Hepatic stellate cell (primary cell): ENCODE data around the gene RALGDS.
"Not testable (repeated sequence)": the region's sequence is repeated elsewhere in the genome, so short reads cannot be mapped to it uniquely, and the experiment has no call there.

Source experiments
- DNase-seq: peaks from one replicate; pipeline ENCODE4 v3.0.0; 2011; ENCODE audit warnings: low spot score

RALGDS gene

DNA sequence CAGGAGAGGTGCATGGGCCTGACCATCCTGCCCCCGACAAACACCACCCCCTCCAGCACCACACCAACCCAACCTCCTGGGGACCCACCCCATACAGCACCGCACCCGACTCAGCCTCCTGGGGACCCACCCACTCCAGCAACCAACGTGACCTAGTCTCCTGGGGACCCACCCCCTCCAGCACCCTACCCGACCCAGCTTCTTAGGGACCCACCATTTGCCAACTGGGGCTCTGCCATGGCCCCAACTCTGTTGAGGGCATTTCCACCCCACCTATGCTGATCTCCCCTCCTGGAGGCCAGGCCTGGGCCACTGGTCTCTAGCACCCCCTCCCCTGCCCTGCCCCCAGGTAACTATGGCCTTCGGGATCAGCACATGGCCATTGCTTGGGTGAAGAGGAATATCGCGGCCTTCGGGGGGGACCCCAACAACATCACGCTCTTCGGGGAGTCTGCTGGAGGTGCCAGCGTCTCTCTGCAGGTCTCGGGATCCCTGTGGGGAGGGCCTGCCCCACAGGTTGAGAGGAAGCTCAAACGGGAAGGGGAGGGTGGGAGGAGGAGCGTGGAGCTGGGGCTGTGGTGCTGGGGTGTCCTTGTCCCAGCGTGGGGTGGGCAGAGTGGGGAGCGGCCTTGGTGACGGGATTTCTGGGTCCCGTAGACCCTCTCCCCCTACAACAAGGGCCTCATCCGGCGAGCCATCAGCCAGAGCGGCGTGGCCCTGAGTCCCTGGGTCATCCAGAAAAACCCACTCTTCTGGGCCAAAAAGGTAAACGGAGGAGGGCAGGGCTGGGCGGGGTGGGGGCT is 54.7 kb downstream of the RALGDS start:
- no peak for DNase-seq

DNA sequence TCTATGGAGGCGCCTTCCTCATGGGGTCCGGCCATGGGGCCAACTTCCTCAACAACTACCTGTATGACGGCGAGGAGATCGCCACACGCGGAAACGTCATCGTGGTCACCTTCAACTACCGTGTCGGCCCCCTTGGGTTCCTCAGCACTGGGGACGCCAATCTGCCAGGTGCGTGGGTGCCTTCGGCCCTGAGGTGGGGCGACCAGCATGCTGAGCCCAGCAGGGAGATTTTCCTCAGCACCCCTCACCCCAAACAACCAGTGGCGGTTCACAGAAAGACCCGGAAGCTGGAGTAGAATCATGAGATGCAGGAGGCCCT is 56.0 kb downstream of the RALGDS start:
- no peak for DNase-seq

DNA sequence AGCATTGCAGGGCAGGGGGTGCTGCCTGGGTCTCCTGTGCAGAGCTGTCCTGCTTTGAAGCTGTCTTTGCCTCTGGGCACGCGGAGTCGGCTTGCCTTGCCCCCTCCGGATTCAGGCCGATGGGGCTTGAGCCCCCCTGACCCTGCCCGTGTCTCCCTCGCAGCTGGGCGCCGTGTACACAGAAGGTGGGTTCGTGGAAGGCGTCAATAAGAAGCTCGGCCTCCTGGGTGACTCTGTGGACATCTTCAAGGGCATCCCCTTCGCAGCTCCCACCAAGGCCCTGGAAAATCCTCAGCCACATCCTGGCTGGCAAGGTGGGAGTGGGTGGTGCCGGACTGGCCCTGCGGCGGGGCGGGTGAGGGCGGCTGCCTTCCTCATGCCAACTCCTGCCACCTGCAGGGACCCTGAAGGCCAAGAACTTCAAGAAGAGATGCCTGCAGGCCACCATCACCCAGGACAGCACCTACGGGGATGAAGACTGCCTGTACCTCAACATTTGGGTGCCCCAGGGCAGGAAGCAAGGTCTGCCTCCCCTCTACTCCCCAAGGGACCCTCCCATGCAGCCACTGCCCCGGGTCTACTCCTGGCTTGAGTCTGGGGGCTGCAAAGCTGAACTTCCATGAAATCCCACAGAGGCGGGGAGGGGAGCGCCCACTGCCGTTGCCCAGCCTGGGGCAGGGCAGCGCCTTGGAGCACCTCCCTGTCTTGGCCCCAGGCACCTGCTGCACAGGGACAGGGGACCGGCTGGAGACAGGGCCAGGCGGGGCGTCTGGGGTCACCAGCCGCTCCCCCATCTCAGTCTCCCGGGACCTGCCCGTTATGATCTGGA is 56.6 kb downstream of the RALGDS start:
- no peak for DNase-seq

DNA sequence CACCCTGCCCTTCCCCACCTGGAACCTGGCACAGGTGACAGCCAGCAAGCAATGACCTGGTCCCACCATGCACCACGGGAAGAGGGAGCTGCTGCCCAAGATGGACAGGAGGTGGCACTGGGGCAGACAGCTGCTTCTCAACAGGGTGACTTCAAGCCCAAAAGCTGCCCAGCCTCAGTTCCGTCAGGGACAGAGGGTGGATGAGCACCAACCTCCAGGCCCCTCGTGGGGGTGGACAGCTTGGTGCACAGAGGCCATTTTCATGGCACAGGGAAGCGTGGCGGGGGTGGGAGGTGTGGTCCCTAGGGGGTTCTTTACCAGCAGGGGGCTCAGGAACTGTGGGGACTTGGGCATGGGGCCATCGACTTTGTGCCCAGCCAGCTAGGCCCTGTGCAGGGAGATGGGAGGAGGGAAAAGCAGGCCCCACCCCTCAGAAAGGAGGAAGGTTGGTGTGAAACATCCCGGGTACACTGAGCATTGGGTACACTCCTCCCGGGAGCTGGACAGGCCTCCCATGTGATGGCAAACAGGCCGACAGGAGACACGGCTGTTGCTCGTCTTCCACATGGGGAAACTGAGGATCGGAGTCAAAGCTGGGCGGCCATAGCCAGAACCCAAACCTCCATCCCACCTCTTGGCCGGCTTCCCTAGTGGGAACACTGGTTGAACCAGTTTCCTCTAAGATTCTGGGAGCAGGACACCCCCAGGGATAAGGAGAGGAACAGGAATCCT is 57.4 kb downstream of the RALGDS start:
- DNase-seq = no peak

DNA sequence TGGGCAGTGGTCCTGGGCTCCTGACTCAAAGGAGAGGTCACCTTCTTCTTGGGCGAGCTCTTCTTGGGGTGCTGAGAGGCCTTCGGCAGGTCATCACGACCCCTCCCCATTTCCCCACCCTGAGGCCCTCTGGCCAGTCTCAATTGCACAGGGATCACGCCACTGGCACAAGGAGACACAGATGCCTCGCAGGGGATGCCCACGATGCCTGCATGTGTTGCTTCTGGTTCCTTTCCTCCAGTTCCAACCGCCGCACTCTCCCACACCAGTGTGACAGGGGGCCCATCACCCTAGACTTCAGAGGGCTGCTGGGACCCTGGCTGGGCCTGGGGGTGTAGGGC is 57.9 kb downstream of the RALGDS start:
- no peak for DNase-seq

DNA sequence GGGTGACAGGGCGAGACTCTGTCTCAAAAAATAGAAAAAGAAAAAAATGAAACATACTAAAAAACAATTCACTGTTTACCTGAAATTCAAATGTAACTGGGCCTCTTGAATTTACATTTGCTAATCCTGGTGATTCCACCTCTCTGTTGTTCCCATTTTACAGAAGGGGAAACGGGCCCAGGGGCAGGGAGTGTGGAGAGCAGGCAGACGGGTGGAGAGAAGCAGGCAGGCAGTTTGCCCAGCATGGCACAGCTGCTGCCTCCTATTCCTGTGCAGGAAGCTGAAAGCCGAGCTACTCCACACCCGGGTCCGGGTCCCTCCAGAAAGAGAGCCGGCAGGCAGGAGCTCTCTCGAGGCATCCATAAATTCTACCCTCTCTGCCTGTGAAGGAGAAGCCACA is 58.5 kb downstream of the RALGDS start:
- DNase-seq = not testable (repeated sequence)

DNA sequence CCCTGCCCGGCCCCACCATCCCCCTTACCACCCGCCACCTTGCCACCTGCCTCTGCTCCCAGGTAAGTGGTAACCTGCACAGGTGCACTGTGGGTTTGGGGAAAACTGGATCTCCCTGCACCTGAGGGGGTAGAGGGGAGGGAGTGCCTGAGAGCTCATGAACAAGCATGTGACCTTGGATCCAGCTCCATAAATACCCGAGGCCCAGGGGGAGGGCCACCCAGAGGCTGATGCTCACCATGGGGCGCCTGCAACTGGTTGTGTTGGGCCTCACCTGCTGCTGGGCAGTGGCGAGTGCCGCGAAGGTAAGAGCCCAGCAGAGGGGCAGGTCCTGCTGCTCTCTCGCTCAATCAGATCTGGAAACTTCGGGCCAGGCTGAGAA is 59.3 kb downstream of the RALGDS start, which contains the start of gene CEL:
CEL (plus strand) TSS at position 218 of the 382 bp plus-strand sequence; CDS start at position 240, 22 bp downstream.
- DNase-seq = not testable (repeated sequence)

DNA sequence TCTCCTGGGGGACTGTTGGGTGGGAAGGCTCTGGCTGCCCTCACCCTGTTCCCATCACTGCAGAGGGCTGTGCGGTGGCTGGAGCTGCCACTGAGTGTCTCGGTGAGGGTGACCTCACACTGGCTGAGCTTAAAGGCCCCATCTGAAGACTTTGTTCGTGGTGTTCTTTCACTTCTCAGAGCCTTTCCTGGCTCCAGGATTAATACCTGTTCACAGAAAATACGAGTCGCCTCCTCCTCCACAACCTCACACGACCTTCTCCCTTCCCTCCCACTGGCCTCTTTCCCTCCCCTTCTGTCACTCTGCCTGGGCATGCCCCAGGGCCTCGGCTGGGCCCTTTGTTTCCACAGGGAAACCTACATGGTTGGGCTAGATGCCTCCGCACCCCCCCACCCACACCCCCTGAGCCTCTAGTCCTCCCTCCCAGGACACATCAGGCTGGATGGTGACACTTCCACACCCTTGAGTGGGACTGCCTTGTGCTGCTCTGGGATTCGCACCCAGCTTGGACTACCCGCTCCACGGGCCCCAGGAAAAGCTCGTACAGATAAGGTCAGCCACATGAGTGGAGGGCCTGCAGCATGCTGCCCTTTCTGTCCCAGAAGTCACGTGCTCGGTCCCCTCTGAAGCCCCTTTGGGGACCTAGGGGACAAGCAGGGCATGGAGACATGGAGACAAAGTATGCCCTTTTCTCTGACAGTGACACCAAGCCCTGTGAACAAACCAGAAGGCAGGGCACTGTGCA is 59.8 kb downstream of the RALGDS start:
- not testable (repeated sequence) for DNase-seq

DNA sequence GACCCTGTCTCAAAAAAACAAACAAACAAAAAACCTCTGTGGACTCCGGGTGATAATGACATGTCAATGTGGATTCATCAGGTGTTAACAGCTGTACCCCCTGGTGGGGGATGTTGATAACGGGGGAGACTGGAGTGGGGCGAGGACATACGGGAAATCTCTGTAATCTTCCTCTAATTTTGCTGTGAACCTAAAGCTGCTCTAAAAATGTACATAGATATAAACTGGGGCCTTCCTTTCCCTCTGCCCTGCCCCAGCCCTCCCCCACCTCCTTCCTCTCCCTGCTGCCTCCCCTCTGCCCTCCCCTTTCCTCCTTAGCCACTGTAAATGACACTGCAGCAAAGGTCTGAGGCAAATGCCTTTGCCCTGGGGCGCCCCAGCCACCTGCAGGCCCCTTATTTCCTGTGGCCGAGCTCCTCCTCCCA is 60.6 kb downstream of the RALGDS start:
- DNase-seq = no peak

DNA sequence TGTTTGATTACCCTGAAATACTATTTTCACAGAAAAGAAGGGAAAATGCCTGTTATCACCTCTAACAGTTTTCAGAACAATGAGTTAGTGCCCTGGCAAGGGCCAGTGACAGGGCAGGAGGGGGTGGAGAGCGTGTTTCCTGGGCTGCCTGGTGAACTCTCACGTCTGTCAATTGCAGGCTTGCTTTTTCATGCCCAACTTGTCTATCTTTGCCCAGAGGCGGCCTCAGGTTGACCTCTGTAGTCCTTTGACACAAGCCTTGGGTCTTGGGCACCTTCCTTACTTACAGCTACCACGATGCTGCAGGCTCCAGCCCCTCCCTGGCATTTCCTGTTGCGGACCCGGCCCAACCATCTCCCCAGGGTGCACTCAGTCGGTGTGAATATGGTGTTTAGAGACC is 61.4 kb downstream of the RALGDS start:
- DNase-seq = no peak

DNA sequence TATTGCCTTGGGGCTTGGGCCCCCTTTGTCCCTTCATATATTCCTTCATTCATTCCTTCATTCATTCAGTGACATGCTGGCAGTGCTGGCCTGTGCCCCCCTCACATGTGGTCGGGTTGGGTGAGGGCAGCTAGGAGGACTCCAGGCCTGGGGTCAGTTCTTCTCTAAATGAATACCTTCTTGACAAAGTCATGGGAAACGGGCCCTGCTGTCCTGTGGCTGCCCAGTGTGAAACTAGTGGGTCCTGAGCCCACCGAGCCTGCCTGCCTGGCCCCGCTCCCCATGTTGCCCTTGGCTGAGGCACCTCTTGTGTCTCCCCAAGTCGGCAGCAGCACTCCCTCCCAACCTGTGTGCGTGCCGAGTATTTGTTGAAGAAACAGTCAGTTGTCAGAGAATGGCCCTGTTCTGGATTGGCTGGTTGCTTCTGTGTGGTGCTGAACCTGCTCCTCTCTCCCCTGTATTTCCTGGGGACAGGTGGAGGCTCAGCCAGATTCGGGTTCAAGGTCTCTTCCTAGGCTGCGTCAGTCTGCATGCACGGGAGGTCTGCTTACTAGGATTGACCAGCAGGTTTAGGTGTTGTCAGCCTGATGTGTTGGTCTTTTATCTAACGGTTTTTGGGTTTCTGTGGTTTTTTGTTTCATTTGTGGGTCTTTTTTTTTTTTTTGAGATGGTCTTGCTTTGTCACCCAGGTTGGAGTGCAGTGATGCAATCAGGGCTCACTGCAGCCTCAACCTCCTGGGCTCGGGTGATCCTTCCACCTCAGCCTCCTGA is 62.3 kb downstream of the RALGDS start:
- DNase-seq = no peak

DNA sequence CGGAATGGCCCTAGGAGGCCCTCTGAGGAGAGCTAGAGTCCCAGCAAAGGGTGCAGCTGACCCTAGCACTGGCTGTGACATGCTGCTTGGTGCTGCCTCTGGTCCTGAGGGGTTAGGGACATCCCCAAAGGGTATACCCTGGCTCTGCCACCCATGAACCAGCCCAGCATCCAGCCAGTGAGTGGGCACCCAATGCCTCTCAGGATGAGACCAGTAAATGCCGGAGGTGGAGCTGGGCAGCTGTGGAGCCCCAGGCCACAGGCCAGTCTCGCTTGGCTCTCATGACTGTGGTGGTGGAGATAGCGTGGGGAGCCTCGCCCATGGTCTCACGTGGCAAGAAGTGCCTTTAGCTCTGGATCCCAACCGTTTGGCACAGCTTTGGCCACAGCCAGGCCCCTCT is 63.0 kb downstream of the RALGDS start:
- no peak for DNase-seq

DNA sequence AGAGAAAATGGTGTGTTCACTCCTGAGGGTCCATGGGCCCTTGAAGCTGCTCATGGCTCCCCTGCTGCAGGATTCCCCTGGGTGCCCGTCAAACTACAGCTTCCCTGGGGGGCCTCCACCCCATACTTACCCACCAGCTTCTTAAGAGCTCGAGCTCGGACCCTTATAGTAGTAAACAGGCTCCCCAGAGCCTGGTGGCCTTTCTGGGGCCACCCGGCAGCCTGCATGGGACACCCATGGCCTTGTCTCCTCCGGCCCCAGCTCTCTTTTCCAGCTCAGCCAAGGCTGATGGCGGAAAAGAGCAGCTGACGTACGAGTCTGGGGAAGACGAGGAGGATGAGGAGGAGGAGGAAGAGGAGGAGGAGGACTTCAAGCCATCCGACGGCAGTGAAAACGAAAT is 63.5 kb downstream of the RALGDS start:
- no peak for DNase-seq

DNA sequence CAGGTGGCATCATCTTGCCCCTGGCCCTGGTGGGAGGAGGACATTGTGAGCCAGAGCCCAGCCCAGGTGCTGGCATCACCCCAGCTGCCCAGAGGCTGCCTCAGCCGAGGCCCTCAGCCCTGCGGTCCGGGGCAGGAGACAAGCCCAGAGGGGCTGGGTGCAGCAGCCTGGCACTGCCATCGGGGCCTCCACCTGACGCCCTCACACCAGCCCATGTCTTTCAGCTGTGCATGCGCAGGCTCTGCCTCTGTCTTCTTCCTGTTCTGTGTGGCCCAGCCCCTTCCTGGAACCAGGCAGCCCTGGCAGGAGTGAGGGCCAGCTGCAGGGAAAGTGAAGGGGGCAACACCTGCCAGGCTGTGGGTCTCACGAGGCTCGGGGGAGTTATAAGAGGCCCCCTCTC is 64.0 kb downstream of the RALGDS start:
- no peak for DNase-seq

DNA sequence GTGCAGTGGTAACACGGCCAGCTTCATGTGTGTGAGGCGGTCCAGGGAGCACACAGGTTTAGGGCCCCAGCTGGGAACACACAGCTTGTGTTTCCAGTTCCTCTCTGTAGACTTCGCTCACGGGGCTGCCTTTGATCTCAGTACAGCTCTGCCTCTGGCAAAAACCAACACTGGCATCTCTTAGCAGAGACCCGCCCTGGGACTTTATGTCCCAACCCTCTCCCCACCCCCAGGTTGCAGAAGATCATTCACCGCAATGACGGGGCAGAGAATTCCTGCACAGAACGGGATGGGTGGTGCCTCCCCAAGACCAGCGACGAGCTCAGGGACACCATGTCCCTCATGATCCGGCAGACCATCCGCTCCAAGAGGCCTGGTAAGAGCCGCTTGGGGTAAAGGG is 64.5 kb downstream of the RALGDS start:
- DNase-seq = no peak

DNA sequence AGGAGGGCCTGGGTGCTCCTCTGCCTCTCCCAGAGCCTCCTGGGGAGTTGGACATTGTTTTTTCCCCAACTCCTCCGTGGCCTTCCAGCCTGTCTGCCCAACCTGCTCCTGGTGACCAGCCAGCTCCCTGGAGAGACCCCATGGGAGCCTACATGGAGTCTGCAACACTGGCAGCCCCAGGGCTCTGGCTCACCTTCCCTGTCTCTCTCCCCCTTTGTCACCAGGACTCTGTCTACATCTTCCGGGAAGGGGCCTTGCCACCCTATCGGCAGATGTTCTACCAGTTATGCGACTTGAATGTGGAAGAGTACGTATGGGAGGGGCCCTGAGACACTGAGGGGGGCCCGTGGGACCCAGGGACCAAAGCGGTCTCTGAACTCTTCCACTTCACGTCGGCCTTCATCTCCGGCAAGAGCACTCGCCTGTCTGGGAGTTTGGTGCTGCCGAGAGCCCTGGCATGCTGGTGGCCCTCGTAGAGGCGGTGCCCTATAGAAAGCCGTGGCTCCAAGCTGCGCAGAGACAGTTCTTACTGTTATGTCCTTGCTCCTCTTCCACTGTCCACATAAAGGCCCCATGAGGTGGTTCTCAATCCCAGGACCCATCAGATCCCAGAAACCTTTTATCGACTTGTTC is 65.1 kb downstream of the RALGDS start:
- no peak for DNase-seq

DNA sequence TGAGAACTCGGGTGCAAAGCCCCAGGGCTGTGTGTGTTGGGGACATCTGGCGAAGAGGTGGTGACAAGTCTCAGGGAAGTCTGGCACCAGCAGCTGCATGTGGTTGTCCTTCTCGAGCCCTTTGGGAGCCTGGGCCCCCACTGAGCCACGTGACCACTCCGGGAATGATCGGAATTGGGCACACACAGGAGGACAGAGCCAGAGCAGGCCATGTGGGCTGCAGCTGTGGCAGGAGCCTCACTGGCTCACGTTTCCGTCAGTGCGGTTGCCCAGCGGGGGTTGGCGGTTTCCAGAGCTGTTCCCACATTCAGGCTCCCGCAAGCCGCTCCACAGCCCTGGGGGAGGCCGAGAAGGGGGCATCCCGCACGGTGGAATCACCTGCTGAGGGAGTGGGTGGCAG is 66.1 kb downstream of the RALGDS start:
- DNase-seq = peak; percentile 65

DNA sequence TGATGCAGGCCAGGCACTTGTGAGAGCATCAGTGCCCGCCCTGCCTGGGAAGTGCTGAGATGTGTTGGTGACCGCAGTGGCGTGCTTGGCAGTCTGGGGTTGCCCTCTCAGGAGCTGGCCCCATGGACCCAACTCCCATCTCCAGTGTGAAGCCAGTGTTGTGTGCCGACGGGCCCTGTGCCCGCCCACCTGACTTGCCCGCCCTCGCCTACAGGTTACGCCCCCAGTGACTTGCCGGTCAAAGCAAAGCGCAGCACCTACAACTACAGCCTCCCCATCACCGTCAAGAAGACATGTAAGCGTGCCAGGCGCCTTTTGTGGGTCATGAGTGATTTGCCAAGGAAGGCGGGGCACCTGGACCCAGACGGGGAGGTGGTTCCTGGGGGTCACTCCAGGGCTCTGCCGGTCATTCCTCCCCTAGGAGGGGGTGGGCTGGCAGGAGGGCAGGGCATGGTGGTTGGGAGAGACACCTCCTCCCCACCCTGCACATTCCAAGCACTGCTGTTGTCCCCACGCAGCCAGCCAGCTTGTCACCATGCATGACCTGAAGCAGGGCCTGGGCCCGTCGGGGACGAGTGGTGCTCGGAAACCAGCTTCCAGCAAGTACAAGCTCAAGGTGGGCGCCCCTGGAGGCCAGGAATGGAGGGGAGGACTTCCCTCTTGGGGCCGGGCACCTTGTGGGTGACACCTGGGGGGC is 66.7 kb downstream of the RALGDS start:
- no peak for DNase-seq

DNA sequence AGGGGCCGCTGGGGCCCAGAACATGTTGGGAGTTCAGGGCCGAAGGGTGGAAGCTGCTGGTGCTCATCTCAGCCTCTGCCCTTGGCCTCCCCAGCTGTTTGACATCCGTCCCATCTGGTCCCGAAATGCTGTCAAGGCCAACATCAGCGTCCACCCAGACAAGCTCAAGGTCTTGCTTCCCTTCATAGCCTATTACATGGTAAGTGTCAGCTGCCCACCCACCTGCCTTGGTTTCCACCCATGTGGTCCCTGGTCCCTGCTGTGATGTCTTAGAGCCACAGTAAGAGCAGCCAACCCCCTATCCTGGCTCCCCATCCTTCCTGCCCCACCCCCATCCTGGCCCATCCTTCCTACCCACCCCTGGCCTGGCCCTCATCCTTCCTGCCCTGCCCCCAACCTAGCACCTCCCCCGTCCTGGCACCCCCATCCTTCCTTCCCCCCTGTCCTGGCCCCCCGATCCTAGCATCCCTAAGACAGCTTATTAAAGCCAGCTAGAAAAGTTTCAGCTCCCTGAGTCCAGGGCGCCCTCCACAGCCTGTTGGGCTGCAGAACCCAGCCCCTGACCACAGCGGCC is 69.0 kb downstream of the RALGDS start:
- no peak for DNase-seq
